DND-41 (cell line): Measurements from ENCODE around the gene OR52N1.

ENCODE experiments used
- ATAC-seq: fragments of 200-7000 bp; cut with Tn5 transposase; 3 replicates; pipeline ENCODE4 v1.9.1; 2021; ENCODE audit warnings: low read depth; ENCODE audit not compliant: insufficient read depth
- DNase-seq: peaks from one replicate; pipeline ENCODE4 v3.0.0-alpha.2; 2020
- H2AFZ ChIP-seq: 2 replicates; pipeline ENCODE4 v1.6.0; 2012; ENCODE audit warnings: low read depth, low read length
- H3K27ac ChIP-seq: 2 replicates; pipeline ENCODE4 v1.5.1; 2012; ENCODE audit warnings: low read length, inconsistent platforms
- H3K27me3 ChIP-seq: fragments of 200-600 bp; sonication (generic); 2 replicates; pipeline ENCODE4 v1.6.0; 2012; ENCODE audit warnings: low read length, mild to moderate bottlenecking, inconsistent platforms; ENCODE audit not compliant: insufficient read depth, poor library complexity
- H3K36me3 ChIP-seq: 2 replicates; pipeline ENCODE4 v1.5.1; 2012; ENCODE audit warnings: low read length, inconsistent platforms; ENCODE audit not compliant: insufficient read depth
- H3K4me1 ChIP-seq: 2 replicates; pipeline ENCODE4 v1.5.1; 2012; ENCODE audit warnings: mild to moderate bottlenecking, low read length; ENCODE audit not compliant: insufficient read depth
- H3K4me2 ChIP-seq: 2 replicates; pipeline ENCODE4 v1.6.0; 2012; ENCODE audit warnings: mild to moderate bottlenecking, moderate library complexity, low read length, inconsistent platforms; ENCODE audit not compliant: insufficient read depth
- H3K4me3 ChIP-seq, 2 experiments: fragments of 200-600 bp in 1 of 2; shearing (Covaris generic) in 1 of 2; 2 replicates each; pipeline ENCODE4 v1.5.1; 2012 to 2016; ENCODE audit warnings: inconsistent platforms in 2 of 2, low read length in 2 of 2, mild to moderate bottlenecking in 2 of 2, low read depth in 1 of 2, moderate library complexity in 1 of 2
- H3K79me2 ChIP-seq: 2 replicates; pipeline ENCODE4 v1.6.0; 2012; ENCODE audit warnings: low read length, inconsistent platforms; ENCODE audit not compliant: insufficient read depth
- H3K9ac ChIP-seq: 2 replicates; pipeline ENCODE4 v1.6.0; 2012; ENCODE audit warnings: low read depth, mild to moderate bottlenecking, inconsistent platforms, low read length, moderate library complexity
- H3K9me3 ChIP-seq: 2 replicates; pipeline ENCODE4 v1.5.1; 2012; ENCODE audit warnings: low read length, moderate library complexity, mild to moderate bottlenecking, inconsistent platforms; ENCODE audit not compliant: insufficient read depth, severe bottlenecking
- H4K20me1 ChIP-seq: 2 replicates; pipeline ENCODE4 v1.6.0; 2012; ENCODE audit warnings: low read length; ENCODE audit not compliant: insufficient read depth
- EZH2 ChIP-seq: IDR thresholded peaks from 3 replicates; pipeline ENCODE4 v1.6.1; 2012; ENCODE audit warnings: borderline replicate concordance, low read depth, mild to moderate bottlenecking, moderate library complexity, low read length, inconsistent platforms; ENCODE audit not compliant: severe bottlenecking
- TF ChIP-seq, protein P1 (sequence below): IDR thresholded peaks from 2 replicates; pipeline ENCODE4 v1.5.1; 2012; ENCODE audit warnings: borderline replicate concordance, low read length, moderate library complexity, mild to moderate bottlenecking; ENCODE audit not compliant: poor library complexity, severe bottlenecking; ENCODE audit errors: extremely low read depth

The OR52N1 gene

DNA sequence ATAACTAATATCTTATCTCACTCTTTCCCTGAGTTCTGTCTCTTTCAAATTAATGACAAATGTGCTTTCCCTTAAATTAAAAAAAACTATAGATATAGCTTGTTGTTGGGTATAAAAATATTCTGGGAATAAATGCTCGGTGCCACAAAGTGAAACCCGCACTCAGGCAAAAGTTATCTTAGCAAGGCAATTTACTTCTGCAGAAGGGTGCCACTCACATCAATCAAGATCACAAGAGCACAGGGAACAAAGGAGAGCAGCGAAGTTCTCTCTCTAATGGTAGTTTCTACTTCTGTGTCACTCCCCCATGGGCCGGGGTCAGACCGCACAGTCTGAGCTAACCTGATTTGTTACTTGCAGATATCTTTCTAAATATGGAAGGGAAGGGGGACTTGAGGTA lies 12.9 kb upstream of the OR52N1 start:
- DNase-seq, result no peak
- TF ChIP-seq, protein P1, sequence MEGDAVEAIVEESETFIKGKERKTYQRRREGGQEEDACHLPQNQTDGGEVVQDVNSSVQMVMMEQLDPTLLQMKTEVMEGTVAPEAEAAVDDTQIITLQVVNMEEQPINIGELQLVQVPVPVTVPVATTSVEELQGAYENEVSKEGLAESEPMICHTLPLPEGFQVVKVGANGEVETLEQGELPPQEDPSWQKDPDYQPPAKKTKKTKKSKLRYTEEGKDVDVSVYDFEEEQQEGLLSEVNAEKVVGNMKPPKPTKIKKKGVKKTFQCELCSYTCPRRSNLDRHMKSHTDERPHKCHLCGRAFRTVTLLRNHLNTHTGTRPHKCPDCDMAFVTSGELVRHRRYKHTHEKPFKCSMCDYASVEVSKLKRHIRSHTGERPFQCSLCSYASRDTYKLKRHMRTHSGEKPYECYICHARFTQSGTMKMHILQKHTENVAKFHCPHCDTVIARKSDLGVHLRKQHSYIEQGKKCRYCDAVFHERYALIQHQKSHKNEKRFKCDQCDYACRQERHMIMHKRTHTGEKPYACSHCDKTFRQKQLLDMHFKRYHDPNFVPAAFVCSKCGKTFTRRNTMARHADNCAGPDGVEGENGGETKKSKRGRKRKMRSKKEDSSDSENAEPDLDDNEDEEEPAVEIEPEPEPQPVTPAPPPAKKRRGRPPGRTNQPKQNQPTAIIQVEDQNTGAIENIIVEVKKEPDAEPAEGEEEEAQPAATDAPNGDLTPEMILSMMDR, result no peak
- Histone ChIP-seq H3K4me1 (peaks cover 9% of the 10 kb centered on the region), H3K27me3 (peaks cover 17% of the 10 kb centered on the region), H3K4me3 (no peak overlapping the region), H2AFZ (no peak overlapping the region), H4K20me1 (no peaks in the 10 kb centered on the region), H3K36me3 (no peaks in the 10 kb centered on the region), H3K27ac (no peak overlapping the region), H3K9ac (no peak overlapping the region), H3K4me2 (no peak overlapping the region), H3K79me2 (no peaks in the 10 kb centered on the region), H3K9me3 (no peaks in the 10 kb centered on the region)
- no peak for ATAC-seq

DNA sequence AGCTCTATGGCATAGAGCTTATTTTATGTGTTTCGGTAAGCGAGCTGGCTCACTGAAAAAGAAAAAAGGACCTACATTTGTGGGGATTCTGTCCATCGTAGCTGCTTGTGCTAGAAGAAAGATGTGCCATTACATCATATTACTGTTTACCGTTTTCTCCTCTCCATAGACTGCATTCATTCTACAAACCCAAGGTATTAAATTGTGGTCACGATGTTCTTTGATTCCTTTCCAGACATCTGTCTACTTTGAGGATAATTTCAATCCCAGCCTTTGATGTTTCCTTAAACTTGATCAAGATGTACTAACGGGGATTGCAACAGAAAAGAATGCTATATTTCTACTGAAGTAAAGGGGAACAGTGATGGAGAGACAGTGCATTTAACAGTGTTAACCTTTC lies 5.5 kb upstream of the OR52N1 start:
- Histone ChIP-seq H3K36me3 (no peaks in the 10 kb centered on the region), H3K79me2 (no peaks in the 10 kb centered on the region), H3K9ac (no peak overlapping the region), H3K4me2 (no peak overlapping the region), H3K4me1 (no peaks in the 10 kb centered on the region), H3K27me3 (peaks cover 9% of the 10 kb centered on the region), H2AFZ (no peak overlapping the region), H3K9me3 (no peaks in the 10 kb centered on the region), H4K20me1 (no peaks in the 10 kb centered on the region), H3K4me3 (no peak overlapping the region), H3K27ac (no peak overlapping the region)
- ATAC-seq, result no peak
- TF ChIP-seq EZH2, result no peak
- TF ChIP-seq, protein P1, result no peak
- DNase-seq, result no peak

DNA sequence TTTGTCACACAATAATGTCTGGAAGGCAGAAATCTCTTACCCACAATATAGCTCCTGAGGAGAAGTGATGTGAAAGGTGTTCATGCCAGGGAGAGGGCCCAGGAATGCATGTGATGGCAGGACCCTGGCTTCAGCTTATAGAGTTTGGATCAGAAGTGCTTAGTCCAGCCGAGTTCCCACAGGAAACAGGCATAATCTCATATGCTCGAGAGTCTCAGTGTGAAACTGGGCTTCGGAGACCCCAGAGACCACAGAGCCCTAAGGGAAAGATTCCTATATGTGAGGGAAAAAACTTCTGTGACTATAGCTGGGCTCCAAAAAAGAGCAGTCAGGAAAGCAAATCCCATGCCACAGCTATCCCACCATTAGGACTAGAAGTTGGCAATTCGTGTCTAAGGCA lies 7.8 kb downstream of the OR52N1 start, which contains the start of gene OR52N5:
Gene OR52N5, minus strand, starts transcription at position 101 of the 400 bp plus-strand sequence. CDS start 4,721 bp downstream, outside the sequence.
- no peaks in the 10 kb centered on the region for H3K36me3 ChIP-seq
- no peaks in the 10 kb centered on the region for H3K4me1 ChIP-seq
- H3K79me2 ChIP-seq, result no peaks in the 10 kb centered on the region
- no peak within 1 kb of the TSS for H3K9ac ChIP-seq
- no peak for DNase-seq
- H3K27ac ChIP-seq, result no peak within 1 kb of the TSS
- no peak within 1 kb of the TSS for H3K4me3 ChIP-seq
- H3K27me3 ChIP-seq, result peaks cover under 1% of the 10 kb centered on the region
- no peak within 1 kb of the TSS for H3K4me2 ChIP-seq
- H4K20me1 ChIP-seq, result no peaks in the 10 kb centered on the region
- ATAC-seq, result no peak
- TF ChIP-seq, protein P1, result no peak
- TF ChIP-seq EZH2, result no peak
- H2AFZ ChIP-seq, result no peak within 1 kb of the TSS
- H3K9me3 ChIP-seq, result no peaks in the 10 kb centered on the region

DNA sequence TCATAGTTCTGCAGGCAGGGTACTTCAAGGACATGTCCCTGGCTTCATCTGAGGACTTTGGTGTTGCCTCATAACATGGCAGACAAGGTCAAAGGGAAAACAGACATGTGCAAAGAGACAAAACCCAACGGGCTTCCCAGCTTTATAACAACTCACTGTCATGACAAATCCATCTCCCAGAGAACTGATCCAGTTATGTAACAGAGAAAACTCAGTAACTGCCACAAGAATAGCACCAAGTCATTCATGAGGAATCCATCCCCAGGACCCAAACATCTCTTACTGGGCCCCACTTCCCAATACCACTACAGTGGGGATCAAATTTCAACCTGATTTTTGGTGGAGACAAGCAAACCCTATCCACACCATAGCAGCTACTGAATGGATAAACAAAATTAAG lies 24.0 kb downstream of the OR52N1 start:
- Histone ChIP-seq H3K9ac (no peak overlapping the region), H3K27me3 (no peaks in the 10 kb centered on the region), H3K4me3 (no peak overlapping the region), H3K9me3 (no peaks in the 10 kb centered on the region), H3K4me1 (no peaks in the 10 kb centered on the region), H4K20me1 (no peaks in the 10 kb centered on the region), H3K36me3 (no peaks in the 10 kb centered on the region), H3K4me2 (no peak overlapping the region), H3K27ac (no peak overlapping the region), H2AFZ (no peak overlapping the region), H3K79me2 (no peaks in the 10 kb centered on the region)
- no peak for TF ChIP-seq EZH2
- TF ChIP-seq, protein P1, result no peak
- no peak for DNase-seq
- no peak for ATAC-seq
